T47D (cell line): ENCODE results near the gene ABR.
"Not testable (repeated sequence)": the region's sequence is repeated elsewhere in the genome, so short reads cannot be mapped to it uniquely, and the experiment has no call there.

Experiments
- DNase-seq, 2 experiments: peaks; one replicate each; pipeline versions ENCODE4 v3.0.0 to v3.0.0-alpha.2; 2011 to 2012; ENCODE audit warnings: low read depth in 1 of 2, low spot score in 1 of 2
- JUND ChIP-seq: IDR thresholded peaks from 2 replicates; pipeline ENCODE4 v1.6.1; 2012; ENCODE audit warnings: low read depth
- in situ Hi-C: cut with HindIII; loops from 2 replicates; pipeline ENCODE4 v1.10.0; 2016; ENCODE audit warnings: low sequenced_read_pairs, low pct_unique_long_range_greater_than_20kb

Gene ABR

DNA sequence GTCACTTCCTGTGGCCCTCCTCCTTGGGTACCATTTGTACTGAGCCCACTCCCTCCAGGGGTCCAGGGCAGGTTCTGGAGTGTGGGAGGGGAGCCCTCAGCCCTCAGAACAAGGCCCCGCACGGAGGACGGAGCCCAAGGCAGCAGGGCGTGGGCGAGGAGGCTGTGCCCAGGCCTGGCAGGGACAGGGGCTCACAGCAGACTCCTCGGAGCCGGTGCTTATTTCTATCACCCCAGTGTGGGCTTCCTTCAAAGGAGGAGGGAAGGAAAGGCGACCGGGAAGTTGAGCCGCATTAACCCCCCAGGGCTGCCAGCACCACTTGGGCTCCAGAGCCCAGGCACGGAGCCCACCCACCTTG, 54.0 kb downstream of the ABR start:
- TF ChIP-seq JUND = no peak
- in situ Hi-C loops = no loop called here
- no peak for DNase-seq

GRCh38 chr17:1124896-1125787, 54.6 kb downstream of the ABR start:
- TF ChIP-seq JUND = no peak

DNA sequence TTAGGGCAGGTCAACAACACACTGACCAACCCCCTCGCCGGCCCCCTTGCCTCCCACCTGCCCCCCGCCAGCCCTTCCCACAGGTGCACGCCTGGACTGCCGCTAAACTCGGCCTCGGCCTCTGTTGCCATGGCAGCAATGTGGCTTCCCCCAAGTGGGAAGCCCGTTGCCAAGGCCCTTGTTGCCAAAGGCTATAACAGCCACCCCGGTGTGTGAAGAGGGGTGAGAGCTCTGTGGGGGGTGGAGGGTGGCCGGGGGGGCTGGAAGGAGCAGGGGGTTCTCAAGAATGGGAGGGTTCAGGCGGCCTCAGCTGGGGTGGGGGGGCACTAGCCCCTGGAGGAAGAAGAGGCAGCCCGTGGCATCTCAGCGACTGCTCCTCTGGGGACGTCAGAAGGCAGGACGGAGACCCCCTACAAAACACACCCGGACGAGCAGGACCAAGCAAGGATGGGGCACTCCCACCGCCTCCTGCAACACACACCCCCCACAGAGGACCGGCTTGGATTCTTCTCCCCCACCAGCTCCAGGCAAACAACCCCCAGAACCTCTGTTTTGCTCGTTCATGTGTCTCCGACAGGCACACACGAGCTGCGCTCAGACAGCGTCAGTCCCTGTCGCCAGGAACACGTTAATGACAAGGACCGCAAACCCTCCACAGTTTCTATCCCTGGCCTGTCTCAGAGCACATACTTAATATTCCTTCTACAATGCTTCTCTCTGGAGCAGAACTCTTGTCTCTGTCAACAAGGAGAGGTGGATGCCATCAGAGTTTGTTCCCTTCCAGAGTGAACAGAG, 55.7 kb downstream of the ABR start:
- in situ Hi-C loops = no loop called here
- no peak for TF ChIP-seq JUND
- no peak for DNase-seq

More at GRCh38 chr17:1124896-1125787, 54.6 kb downstream of the ABR start:
- DNase-seq = no peak
- in situ Hi-C loops = no loop called here

DNA sequence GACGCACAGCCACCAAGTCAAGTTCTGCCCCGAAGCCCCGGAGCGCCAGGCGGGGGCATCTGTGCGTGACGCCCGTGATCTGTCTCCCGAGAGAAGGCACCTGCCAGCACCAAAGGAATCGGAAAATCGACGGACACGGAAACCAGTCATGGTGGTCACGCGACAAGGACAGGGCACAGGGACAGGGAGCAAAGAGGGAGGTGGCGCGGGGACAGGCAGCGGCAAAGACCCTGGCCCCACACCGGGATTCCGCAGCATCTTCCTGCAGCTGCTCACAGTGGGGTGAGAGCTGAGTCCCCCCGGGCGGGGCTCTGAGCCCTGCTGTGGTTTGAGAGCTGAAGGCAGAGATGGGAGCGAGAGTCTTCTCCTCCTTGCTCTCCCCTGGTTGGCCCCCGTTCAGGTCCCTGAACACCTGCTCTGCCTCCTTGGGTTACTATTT, 56.4 kb downstream of the ABR start:
- in situ Hi-C loops = no loop called here
- TF ChIP-seq JUND = no peak
- DNase-seq = no peak

DNA sequence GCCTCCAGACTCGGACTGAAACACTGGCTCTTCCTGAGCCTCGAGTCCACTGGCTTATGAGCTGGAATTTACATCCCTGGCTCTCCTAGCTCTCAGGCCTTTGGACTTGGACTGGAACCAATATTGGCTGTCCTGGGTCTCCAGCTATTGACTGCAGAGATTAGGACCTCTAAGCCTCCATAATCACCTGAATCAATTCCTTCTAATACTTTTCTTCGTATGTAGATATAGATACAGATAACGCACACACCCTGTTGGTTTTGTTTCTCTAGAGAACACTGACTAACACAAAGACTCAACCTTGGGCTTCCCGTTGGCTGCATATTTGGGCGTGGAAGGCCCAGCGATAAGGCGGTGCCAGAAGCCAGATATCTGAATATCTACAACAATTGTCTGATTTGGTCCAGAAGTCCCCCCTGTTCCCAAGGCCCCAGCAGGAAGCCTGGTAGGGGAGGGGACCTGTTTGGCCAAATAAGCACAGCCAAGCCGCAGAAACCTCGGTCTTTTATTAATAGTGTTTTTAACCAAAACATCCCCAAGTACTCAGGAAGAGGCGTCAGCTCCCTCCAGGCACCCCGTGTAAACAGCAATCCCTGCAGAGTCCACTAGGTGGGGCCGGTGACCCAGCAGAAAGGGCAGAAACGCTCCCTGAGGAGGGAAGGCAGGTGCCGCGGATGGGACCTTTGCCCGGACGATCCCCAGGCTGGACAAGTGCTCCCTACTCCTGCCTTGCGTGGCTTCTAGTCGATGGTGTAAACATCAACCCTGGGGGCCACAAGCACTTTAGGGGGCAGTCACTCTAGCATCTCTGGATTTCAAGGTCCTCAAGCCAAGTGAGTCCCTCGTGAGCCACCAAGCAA, 57.0 kb downstream of the ABR start:
- no peak for TF ChIP-seq JUND
- in situ Hi-C loops = no loop called here
- DNase-seq = peak; percentile 71 to 73

- DNase-seq, in situ Hi-C loops: not testable (repeated sequence)
Measured at GRCh38 chr17:1121442-1121817, 58.4 kb downstream of the ABR start.

DNA sequence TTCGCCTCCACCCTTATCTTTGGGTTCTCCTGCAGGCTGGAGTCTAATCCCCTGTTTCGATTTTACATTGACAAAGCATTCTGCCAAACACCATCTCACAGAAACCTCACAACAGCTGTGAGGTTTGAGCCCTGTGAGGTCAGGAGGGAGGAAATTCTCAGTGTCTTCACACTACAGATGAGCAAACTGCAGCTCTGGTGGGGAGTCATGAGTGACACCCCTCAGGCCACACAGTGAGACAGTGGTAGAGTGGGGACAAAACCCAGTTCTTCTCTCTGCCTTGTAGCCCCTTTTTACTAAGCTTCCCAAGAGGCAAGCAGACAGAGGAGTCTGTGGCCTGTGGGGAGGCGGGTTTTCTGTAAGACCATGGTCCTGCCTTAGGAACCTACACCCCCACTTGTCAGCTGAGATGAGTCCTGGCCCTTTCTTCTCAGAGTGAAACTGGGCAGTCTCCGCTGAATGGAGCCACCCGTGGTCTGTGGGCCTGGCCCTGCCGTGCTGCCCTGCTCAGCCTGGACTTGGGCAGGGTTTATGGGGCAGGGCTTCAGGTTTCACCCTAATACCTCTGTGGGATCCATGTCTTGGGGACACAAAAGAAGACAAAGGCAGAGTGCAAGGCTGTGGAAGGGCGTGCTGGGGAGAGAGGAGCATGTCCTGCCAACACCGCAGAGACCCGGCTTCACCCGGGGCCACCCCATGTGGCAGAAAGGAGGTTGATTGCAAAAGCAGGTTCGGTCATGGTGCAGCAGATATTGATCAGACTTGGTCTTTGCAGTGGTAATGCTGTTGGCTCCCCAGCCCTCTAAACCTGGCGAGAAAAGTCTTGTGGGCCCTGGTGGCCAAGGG, 59.0 kb downstream of the ABR start:
- in situ Hi-C loops = no loop called here
- no peak for DNase-seq
- TF ChIP-seq JUND = no peak

- DNase-seq = no peak
- TF ChIP-seq JUND = no peak
- in situ Hi-C loops = no loop called here
Measured at GRCh38 chr17:1119924-1120323, 59.9 kb downstream of the ABR start.

GRCh38 chr17:1116602-1117001, 63.2 kb downstream of the ABR start:
- no peak for TF ChIP-seq JUND
- in situ Hi-C loops = no loop called here
- DNase-seq = no peak

DNA sequence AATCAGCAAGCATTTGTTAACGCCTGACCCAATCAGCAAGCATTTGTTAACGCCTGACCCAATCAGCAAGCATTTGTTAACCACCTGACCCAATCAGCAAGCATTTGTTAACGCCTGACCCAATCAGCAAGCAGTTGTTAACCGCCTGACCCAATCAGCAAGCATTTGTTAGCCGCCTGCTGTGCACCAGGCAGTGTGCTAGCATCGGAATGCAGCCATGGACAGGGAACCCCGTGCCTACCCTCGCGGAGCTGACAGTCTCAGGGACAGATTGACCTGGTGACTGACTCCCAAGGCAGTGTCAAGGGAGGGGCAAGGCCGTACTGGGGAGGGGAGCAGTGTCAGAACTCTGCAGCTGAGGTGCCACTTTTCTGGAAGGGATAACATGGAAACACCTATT, 66.9 kb downstream of the ABR start:
- in situ Hi-C loops = no loop called here
- no peak for TF ChIP-seq JUND
- peak in 1 of 2 experiments; percentile 32 for DNase-seq

- peak in 1 of 2 experiments; percentile 38 for DNase-seq
- TF ChIP-seq JUND = no peak
- in situ Hi-C loops = no loop called here
Measured at GRCh38 chr17:1111599-1112443, 68.0 kb downstream of the ABR start.
